GM18526 (cell line): ENCODE data around the gene EPAS1.

Experiments
- POLR2A ChIP-seq: IDR thresholded peaks from 3 replicates; pipeline ENCODE4 v1.6.1; 2011; ENCODE audit not compliant: insufficient read length; ENCODE audit errors: extremely low read depth

Gene EPAS1

GRCh38 chr2:46339200-46339599 is 42.0 kb downstream of the EPAS1 start:
- TF ChIP-seq POLR2A: no peak

DNA sequence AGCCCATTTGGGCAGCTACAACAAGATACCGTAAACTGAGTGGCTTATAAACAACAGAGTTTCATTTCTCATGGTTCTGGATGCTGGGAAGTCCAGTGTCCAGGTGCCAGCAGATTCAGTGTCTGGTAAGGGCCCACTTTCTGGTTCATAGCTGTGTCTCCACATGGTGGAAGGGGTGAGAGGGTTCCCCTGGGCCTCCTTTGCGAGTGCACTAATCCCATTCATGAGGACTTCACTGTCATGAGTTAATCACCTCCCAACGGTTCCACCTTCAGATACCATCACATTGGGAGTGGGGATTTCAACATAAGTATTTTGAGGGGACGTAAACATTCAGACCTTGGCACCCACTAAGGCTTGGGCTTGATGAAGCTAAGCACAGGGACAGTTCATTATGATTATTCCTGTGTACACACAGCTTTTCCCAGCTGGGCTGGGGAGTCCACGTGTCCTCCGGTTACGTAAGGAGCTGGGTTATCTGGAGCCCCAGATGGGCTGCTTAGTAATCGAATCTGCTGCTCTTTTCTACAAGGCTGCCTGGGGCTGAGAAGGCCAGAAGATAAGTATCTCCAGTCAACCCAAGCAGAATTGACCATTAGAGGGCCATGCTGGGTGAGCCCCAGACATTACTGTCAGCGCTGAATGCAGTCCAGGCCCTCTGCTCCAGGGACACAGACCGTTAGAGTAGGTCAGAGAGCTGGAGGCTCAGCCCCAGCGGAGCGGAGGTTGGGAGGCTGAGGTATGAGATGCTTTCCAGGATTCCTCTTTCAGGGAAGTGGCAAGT is 42.7 kb downstream of the EPAS1 start:
- no peak for TF ChIP-seq POLR2A

DNA sequence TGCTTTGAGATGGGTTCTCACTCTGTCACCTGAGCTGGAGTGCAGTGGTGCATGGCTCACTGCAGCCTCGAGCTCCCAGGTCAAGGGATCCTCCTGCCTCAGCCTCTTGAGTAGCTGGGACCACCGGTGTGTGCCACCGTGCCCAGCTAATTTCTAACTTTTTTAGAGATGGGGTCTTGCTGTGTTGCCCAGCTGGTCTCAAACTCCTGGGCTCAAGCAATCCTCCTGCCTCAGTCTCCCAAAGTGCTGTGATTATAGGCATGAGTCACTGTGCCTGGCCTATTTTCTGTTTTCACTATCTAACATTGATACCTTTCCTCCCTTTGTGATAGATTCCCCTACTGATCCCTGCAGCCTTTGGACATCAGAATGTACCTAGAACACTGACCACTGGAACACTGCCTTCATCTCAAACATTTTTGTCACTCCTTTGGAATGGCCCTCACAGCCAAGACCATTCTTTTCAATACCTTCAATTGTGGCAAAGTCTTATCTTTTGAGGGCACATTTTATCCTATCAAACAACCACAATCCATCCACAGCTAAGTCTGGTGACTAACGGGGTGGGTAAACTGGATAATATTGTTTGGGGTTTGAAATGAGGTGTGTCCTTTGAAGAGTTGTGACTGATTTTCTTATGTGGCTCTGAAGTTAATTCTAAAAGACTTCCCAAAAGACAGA is 43.7 kb downstream of the EPAS1 start:
- no peak for TF ChIP-seq POLR2A

GRCh38 chr2:46342566-46343315 is 45.5 kb downstream of the EPAS1 start:
- no peak for TF ChIP-seq POLR2A

DNA sequence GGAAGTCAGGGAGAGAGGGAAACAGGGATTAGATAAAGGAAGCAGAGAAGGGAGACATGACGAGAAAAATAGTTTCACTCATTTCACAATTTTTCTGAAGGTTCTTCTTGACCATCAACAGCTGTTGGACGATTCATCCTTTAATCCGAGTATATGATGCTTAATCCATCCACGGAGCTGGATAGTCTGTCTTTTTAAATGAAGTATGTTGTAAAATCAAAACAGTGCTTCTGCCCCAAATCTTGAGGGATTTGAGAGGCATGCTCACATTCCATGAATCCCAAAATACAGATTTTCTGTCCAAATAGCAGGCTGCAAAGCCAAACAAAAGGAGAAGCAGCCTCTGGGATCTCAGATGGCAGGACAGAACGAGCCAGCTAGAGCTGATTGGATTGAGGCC is 47.5 kb downstream of the EPAS1 start:
- TF ChIP-seq POLR2A: no peak

- no peak for TF ChIP-seq POLR2A
Observed at GRCh38 chr2:46345775-46346174, 48.6 kb downstream of the EPAS1 start.

DNA sequence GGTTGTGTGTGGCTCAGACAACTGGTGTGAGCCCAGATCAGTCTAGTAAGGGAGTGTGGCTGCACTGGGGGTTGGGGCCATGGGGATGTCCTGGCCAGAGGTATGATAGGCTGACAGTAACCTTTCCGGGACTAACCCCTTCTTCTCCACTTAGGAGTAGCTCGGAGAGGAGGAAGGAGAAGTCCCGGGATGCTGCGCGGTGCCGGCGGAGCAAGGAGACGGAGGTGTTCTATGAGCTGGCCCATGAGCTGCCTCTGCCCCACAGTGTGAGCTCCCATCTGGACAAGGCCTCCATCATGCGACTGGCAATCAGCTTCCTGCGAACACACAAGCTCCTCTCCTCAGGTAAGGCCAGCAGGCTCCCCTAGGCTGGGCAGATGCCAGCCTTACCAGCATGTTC is 49.5 kb downstream of the EPAS1 start:
- no peak for TF ChIP-seq POLR2A

DNA sequence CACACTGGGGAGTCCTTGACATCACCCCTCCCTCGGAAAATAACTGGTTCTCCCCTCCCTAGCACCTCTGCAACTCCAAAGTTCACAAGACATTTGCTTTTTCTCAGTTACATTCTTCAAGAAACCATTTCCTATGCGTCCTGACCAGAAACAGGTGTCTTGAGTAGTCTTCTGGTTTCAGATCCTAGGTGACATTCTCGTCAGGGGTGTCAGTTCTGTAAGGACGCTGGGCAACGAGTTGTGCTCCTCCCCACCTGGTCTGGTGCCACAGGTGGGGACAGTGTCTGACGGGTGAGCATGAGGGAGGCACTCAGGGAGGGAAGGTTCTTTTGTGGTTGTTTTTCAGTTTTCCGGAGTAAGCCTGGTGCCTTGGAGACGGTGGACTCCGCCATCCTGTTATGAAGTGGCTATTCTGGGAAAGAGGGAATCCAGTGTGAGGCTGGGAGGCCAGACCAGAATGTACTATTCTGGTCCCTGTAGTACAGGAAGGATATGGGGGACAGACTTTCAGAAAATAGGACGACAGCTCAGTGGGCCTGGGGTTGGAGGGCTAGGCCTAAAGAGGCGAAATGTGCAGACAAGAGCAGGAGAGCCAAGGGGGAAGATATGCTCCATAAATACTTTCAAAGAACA is 50.6 kb downstream of the EPAS1 start:
- no peak for TF ChIP-seq POLR2A

- no peak for TF ChIP-seq POLR2A
Observed at GRCh38 chr2:46349115-46349547, 51.9 kb downstream of the EPAS1 start.

DNA sequence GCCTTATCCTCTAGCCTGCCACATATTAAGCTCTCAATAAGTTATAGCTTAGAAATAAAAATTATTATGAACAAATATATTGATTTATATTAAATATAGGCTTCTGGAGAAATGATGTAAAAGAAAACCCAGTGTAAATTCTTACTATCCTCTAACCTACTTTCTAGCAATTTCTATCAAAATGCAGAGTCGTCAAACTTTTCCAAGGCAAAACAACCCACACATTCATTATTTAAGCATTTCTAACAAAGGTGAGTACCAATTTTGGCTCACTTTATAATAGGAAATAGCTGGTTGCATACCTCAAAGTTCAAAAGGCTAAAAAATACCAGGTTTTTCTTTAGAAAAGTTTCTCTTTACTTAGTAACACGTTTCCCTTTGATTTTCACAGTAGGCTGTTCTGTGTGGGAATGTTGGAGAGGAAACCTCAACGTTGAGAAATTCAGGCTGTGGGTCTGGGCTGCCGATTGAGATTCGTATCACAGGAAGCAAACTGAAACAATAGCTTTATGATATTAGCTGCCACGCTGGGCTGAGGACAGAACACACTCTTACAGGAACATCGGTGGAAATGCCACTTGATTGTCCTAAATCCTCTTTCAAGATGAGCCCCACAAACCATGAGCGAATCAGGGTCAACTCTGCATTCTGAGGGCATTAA is 53.0 kb downstream of the EPAS1 start:
- TF ChIP-seq POLR2A: no peak

- no peak for TF ChIP-seq POLR2A
Observed at GRCh38 chr2:46351098-46351749, 54.0 kb downstream of the EPAS1 start.

GRCh38 chr2:46351750-46352138 is 54.5 kb downstream of the EPAS1 start:
- no peak for TF ChIP-seq POLR2A

- no peak for TF ChIP-seq POLR2A
Observed at GRCh38 chr2:46352621-46353020, 55.4 kb downstream of the EPAS1 start.

DNA sequence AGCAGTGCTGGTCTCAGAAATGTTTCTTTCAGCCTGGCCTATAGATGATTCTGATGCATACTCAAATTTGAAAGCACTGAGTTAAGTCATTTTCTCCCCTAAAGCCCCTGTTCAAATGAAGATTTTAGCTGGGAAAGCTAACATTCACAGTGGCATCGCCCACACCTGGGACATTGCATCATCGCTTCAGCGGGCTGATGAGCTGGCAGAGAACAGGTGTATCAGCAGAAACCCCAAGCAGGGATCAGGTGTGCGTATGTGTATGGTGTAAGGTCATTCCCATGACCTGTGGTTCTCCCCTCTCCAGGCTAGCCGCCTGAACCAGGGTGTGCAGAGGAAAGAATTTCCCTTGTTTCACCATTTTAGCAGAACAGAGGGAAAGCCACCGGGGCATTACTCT is 56.3 kb downstream of the EPAS1 start:
- TF ChIP-seq POLR2A: no peak
